HepG2 (cell line): ENCODE data around the gene ZSCAN2. TPM values are rescaled to one million over a fixed set of nuclear protein-coding genes. Genes with fewer than 3 reads are reported as not detected.
A peak's percentile ranks its signal among the peaks of the same experiment; 100 is the strongest.

Experiments used
- CHCHD3 ChIP-seq: sonication (generic); formaldehyde crosslinking; IDR thresholded peaks from 2 replicates; pipeline ENCODE4 v1.8.0; 2022; ENCODE audit warnings: mild to moderate bottlenecking, missing genetic modification reagents, moderate library complexity
- FLYWCH1 ChIP-seq: sonication (generic); formaldehyde crosslinking; IDR thresholded peaks from 2 replicates; pipeline ENCODE4 v1.8.1; 2023; ENCODE audit warnings: mild to moderate bottlenecking, missing genetic modification reagents
- FOXK2 ChIP-seq: fragments of 450-650 bp; IDR thresholded peaks from 2 replicates; pipeline ENCODE4 v1.6.1; 2016
- HDAC1 ChIP-seq: sonication (generic); formaldehyde crosslinking; IDR thresholded peaks from 2 replicates; pipeline ENCODE4 v1.5.1; 2020; ENCODE audit warnings: mild to moderate bottlenecking, missing genetic modification reagents
- HNRNPLL ChIP-seq: fragments of 200-400 bp; formaldehyde crosslinking; IDR thresholded peaks from 2 replicates; pipeline ENCODE4 v1.6.1; 2017; ENCODE audit warnings: mild to moderate bottlenecking, low read depth, low read length; ENCODE audit not compliant: poor library complexity, severe bottlenecking
- KAT7 ChIP-seq: IDR thresholded peaks from 2 replicates; pipeline ENCODE4 v1.6.1; 2018; ENCODE audit warnings: borderline replicate concordance, missing compliant biosample characterization
- KLF12 ChIP-seq: sonication (generic); formaldehyde crosslinking; IDR thresholded peaks from 2 replicates; pipeline ENCODE4 v1.4.0; 2020; ENCODE audit warnings: missing genetic modification reagents, borderline replicate concordance
- MED1 ChIP-seq: sonication (generic); formaldehyde crosslinking; IDR thresholded peaks from 2 replicates; pipeline ENCODE4 v1.4.0; 2020; ENCODE audit warnings: missing genetic modification reagents
- SIX1 ChIP-seq: sonication (generic); formaldehyde crosslinking; IDR thresholded peaks from 2 replicates; pipeline ENCODE4 v1.4.0; 2020; ENCODE audit warnings: missing genetic modification reagents, borderline replicate concordance
- SIX4 ChIP-seq: sonication (generic); formaldehyde crosslinking; IDR thresholded peaks from 2 replicates; pipeline ENCODE4 v1.4.0; 2020; ENCODE audit warnings: missing genetic modification reagents
- SMAD3 ChIP-seq: sonication (generic); formaldehyde crosslinking; IDR thresholded peaks from 2 replicates; pipeline ENCODE4 v1.4.0; 2020; ENCODE audit warnings: missing genetic modification reagents
- STAG1 ChIP-seq: sonication (generic); formaldehyde crosslinking; IDR thresholded peaks from 2 replicates; pipeline ENCODE4 v1.4.0; 2020; ENCODE audit warnings: missing genetic modification reagents
- U2AF1 ChIP-seq: fragments of 200-400 bp; formaldehyde crosslinking; optimal IDR thresholded peaks from 2 replicates; pipeline ENCODE3; 2017; ENCODE audit warnings: mild to moderate bottlenecking, low read depth, low read length
- ZBTB3 ChIP-seq: sonication (generic); formaldehyde crosslinking; IDR thresholded peaks from 2 replicates; pipeline ENCODE4 v1.4.0; 2020; ENCODE audit warnings: low read depth, mild to moderate bottlenecking, moderate library complexity, missing genetic modification reagents, borderline replicate concordance
- ZKSCAN1 ChIP-seq: fragments of 150-350 bp; IDR thresholded peaks from 2 replicates; pipeline ENCODE4 v1.6.1; 2014; ENCODE audit warnings: low read length
- ZNF232 ChIP-seq: sonication (generic); formaldehyde crosslinking; IDR thresholded peaks from 2 replicates; pipeline ENCODE4 v1.4.0; 2020; ENCODE audit warnings: missing genetic modification reagents, borderline replicate concordance
- ZNF274 ChIP-seq: sonication (generic); formaldehyde crosslinking; IDR thresholded peaks from 2 replicates; pipeline ENCODE4 v1.5.1; 2020; ENCODE audit warnings: mild to moderate bottlenecking, missing genetic modification reagents
- ZNF343 ChIP-seq: sonication (generic); formaldehyde crosslinking; IDR thresholded peaks from 2 replicates; pipeline ENCODE4 v1.4.0; 2020; ENCODE audit warnings: mild to moderate bottlenecking, missing genetic modification reagents
- ZNF703 ChIP-seq: sonication (generic); formaldehyde crosslinking; IDR thresholded peaks from 2 replicates; pipeline ENCODE4 v1.5.1; 2020; ENCODE audit warnings: missing genetic modification reagents, mild to moderate bottlenecking, moderate library complexity, borderline replicate concordance
- ZSCAN29 ChIP-seq: sonication (generic); formaldehyde crosslinking; conservative IDR thresholded peaks from 2 replicates; pipeline ENCODE4 v1.4.0; 2020; ENCODE audit warnings: mild to moderate bottlenecking, missing genetic modification reagents
- polyA plus RNA-seq, 8 experiments: library from polyadenylated mRNA; depleted of rRNA in 3 of 8; stranded (reverse) in 7 of 8; unstranded in 1 of 8; fragments of >200 nt; fragmentation: Illumina TruSeq in 4 of 8; extraction: Trizol in 4 of 8; gene quantifications; 2 replicates each; pipeline versions ENCODE4 v1.2.1 to v1.2.3, GENCODE V29; 2011 to 2016; ENCODE audit warnings: low read depth in 4 of 8, missing spikeins in 1 of 8, mixed read lengths in 1 of 8; ENCODE audit not compliant: insufficient read depth in 1 of 8
- total RNA-seq, 5 experiments: library from RNA; depleted of rRNA; stranded (reverse); fragments of >200 nt; fragmentation: Illumina TruSeq; extraction: Trizol; gene quantifications; 2 replicates each; pipeline ENCODE4 v1.2.3, GENCODE V29; 2016; ENCODE audit warnings: low read depth in 1 of 5
- TF ChIP-seq, protein P1 (sequence below): sonication (generic); formaldehyde crosslinking; IDR thresholded peaks from 2 replicates; pipeline ENCODE4 v1.4.0; 2020; ENCODE audit warnings: missing genetic modification reagents, borderline replicate concordance
- TF ChIP-seq, protein P2 (sequence below): sonication (generic); formaldehyde crosslinking; IDR thresholded peaks from 2 replicates; pipeline ENCODE4 v1.4.0; 2020; ENCODE audit warnings: missing genetic modification reagents

Gene ZSCAN2
- total and polyA plus RNA-seq, 2 of the 13 experiments (the other 11 are each of a cell fraction or from before 2014, with no cell fraction given) = 11.4 to 21.5 TPM

DNA sequence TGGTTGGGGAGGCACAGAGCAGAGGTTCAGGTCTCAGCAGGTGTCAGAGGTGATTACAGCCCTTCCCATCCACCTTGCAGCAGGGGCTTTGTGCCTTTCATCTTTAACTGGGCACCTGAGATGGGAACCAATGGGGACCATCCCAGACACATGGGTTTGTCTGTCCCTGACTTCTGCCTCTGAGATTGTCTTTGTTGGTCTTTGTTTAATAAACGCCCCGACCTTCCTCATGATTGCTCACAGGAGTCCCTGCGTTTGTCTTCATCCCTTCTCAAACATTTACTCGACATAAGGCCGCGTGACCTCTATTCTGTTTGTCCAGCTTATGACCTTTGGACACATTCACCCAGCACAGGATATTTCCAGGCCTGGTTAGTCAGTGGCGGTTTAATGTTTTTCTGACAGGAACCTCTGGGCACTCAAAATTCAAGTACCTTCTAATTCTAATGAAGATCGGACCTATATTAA lies 5.9 kb downstream of the ZSCAN2 start (continued):
- TF ChIP-seq KAT7 (CRISPR knock-in tag) = no peak
- TF ChIP-seq FOXK2 = peak; percentile 48
- TF ChIP-seq ZBTB3 (CRISPR knock-in tag) = no peak
- peak; percentile 88 for TF ChIP-seq HDAC1
- TF ChIP-seq, protein P1, sequence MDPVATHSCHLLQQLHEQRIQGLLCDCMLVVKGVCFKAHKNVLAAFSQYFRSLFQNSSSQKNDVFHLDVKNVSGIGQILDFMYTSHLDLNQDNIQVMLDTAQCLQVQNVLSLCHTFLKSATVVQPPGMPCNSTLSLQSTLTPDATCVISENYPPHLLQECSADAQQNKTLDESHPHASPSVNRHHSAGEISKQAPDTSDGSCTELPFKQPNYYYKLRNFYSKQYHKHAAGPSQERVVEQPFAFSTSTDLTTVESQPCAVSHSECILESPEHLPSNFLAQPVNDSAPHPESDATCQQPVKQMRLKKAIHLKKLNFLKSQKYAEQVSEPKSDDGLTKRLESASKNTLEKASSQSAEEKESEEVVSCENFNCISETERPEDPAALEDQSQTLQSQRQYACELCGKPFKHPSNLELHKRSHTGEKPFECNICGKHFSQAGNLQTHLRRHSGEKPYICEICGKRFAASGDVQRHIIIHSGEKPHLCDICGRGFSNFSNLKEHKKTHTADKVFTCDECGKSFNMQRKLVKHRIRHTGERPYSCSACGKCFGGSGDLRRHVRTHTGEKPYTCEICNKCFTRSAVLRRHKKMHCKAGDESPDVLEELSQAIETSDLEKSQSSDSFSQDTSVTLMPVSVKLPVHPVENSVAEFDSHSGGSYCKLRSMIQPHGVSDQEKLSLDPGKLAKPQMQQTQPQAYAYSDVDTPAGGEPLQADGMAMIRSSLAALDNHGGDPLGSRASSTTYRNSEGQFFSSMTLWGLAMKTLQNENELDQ (CRISPR knock-in tag) = no peak
- TF ChIP-seq SIX4 (CRISPR knock-in tag) = no peak; the same call in none of the 2 replicates
- no peak for TF ChIP-seq ZNF343 (CRISPR knock-in tag)
- TF ChIP-seq FLYWCH1 (CRISPR knock-in tag) = no peak
- TF ChIP-seq ZKSCAN1 = no peak
- TF ChIP-seq CHCHD3 = no peak
- TF ChIP-seq ZSCAN29 (CRISPR knock-in tag) = no peak
- TF ChIP-seq, protein P2, sequence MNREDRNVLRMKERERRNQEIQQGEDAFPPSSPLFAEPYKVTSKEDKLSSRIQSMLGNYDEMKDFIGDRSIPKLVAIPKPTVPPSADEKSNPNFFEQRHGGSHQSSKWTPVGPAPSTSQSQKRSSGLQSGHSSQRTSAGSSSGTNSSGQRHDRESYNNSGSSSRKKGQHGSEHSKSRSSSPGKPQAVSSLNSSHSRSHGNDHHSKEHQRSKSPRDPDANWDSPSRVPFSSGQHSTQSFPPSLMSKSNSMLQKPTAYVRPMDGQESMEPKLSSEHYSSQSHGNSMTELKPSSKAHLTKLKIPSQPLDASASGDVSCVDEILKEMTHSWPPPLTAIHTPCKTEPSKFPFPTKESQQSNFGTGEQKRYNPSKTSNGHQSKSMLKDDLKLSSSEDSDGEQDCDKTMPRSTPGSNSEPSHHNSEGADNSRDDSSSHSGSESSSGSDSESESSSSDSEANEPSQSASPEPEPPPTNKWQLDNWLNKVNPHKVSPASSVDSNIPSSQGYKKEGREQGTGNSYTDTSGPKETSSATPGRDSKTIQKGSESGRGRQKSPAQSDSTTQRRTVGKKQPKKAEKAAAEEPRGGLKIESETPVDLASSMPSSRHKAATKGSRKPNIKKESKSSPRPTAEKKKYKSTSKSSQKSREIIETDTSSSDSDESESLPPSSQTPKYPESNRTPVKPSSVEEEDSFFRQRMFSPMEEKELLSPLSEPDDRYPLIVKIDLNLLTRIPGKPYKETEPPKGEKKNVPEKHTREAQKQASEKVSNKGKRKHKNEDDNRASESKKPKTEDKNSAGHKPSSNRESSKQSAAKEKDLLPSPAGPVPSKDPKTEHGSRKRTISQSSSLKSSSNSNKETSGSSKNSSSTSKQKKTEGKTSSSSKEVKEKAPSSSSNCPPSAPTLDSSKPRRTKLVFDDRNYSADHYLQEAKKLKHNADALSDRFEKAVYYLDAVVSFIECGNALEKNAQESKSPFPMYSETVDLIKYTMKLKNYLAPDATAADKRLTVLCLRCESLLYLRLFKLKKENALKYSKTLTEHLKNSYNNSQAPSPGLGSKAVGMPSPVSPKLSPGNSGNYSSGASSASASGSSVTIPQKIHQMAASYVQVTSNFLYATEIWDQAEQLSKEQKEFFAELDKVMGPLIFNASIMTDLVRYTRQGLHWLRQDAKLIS = no peak
- TF ChIP-seq ZNF703 (CRISPR knock-in tag) = peak; percentile 49; the same call in 1 of the 2 replicates
- TF ChIP-seq SMAD3 (CRISPR knock-in tag) = peak; percentile 89
- no peak for TF ChIP-seq U2AF1
- TF ChIP-seq ZNF232 (CRISPR knock-in tag) = no peak
- no peak for TF ChIP-seq ZNF274 (CRISPR knock-in tag)
- TF ChIP-seq STAG1 (CRISPR knock-in tag) = peak; percentile 2; the same call in 1 of the 2 replicates
- no peak for TF ChIP-seq KLF12 (CRISPR knock-in tag)
- TF ChIP-seq SIX1 (CRISPR knock-in tag) = peak; percentile 17; the same call in 1 of the 2 replicates
- TF ChIP-seq MED1 (CRISPR knock-in tag) = peak; percentile 81
- TF ChIP-seq HNRNPLL = no peak
